ENCODE results near the gene CHST3.
"Not testable (repeated sequence)": the region's sequence is repeated elsewhere in the genome, so short reads cannot be mapped to it uniquely, and the experiment has no call there.

DNA sequence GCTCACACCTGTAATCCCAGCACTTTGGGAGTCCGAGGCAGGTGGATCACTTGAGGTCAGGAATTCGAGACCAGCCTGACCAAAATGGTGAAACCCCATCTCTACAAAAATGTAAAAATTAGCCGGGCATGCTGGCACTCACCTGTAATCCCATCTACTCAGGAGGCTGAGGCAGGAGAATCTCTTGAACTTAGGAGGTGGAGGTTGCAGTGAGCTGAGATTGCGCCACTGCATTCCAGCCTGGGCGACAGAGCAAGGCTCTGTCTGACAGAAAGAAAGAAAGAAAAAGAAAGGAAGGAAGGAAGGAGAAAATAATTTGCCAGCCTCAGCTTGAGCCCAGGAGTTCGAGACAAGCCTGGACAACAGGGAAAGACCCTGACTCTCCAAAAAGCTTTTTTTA is 24.7 kb downstream of the CHST3 start:
- not testable (repeated sequence) for TF ChIP-seq POLR2A, POLR2AphosphoS5, EP300 (IDR thresholded peaks at IDR 0.05)
- TF ChIP-seq, protein P1, sequence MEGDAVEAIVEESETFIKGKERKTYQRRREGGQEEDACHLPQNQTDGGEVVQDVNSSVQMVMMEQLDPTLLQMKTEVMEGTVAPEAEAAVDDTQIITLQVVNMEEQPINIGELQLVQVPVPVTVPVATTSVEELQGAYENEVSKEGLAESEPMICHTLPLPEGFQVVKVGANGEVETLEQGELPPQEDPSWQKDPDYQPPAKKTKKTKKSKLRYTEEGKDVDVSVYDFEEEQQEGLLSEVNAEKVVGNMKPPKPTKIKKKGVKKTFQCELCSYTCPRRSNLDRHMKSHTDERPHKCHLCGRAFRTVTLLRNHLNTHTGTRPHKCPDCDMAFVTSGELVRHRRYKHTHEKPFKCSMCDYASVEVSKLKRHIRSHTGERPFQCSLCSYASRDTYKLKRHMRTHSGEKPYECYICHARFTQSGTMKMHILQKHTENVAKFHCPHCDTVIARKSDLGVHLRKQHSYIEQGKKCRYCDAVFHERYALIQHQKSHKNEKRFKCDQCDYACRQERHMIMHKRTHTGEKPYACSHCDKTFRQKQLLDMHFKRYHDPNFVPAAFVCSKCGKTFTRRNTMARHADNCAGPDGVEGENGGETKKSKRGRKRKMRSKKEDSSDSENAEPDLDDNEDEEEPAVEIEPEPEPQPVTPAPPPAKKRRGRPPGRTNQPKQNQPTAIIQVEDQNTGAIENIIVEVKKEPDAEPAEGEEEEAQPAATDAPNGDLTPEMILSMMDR (IDR thresholded peaks at IDR 0.05): not testable (repeated sequence)
